ENCODE results near the gene SLC16A13.

SLC16A13 gene

DNA sequence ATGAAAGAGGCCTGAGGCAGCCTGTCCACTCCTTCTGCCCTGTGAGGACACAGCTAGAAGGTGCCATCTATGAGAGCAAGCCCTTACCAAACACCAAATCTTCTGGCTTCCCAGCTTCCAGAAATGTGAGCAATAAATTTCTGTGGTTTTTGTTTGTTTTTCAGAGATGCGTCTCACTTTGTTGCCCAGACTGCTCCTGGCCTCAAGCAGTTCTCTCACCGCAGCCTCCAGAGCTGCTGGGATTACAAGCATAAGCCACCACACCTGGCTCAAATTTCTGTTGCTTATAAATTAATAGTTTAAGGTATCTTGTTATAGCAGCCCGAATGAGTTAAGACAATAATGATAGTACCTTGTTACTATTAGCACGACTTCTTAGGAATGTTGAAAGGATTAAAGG, 20.6 kb downstream of the SLC16A13 start:
- no peak for DNase-seq (ENCODE audit: low read depth)
- H3K4me3 ChIP-seq (replicated peaks; ENCODE audit: low read depth, low read length): no peak overlapping the region
- TF ChIP-seq, protein P1, sequence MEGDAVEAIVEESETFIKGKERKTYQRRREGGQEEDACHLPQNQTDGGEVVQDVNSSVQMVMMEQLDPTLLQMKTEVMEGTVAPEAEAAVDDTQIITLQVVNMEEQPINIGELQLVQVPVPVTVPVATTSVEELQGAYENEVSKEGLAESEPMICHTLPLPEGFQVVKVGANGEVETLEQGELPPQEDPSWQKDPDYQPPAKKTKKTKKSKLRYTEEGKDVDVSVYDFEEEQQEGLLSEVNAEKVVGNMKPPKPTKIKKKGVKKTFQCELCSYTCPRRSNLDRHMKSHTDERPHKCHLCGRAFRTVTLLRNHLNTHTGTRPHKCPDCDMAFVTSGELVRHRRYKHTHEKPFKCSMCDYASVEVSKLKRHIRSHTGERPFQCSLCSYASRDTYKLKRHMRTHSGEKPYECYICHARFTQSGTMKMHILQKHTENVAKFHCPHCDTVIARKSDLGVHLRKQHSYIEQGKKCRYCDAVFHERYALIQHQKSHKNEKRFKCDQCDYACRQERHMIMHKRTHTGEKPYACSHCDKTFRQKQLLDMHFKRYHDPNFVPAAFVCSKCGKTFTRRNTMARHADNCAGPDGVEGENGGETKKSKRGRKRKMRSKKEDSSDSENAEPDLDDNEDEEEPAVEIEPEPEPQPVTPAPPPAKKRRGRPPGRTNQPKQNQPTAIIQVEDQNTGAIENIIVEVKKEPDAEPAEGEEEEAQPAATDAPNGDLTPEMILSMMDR (IDR thresholded peaks at IDR 0.05; ENCODE audit: low read length, missing control alignments): no peak

DNA sequence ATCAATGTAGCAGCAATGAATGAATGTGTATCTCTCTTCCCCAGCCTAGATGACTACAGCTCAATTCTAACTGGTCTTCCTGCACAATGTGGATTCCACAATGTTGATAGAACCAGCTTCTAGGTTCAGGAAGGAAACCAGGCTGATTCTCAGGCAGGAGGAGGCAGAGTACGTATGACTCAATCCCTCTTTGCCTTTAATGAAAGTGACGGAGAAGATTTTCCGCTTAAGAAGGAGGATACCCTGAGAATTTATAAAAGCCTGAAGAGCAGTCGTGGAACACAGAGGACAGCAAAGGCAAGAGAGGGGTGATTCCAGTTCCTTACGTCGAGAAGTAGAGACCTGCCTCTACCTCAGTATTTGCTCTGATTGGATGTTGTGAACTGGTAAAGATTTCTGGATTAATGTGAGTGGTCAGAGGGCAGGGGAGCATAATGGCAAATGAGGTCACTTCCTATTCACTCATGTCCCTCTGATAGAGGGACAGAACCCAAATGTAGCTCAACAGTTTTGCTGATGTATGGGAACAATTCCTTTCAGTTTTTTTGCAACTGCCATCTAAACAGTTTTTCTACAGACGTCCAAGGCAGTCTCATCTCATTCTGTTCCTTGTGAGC, 23.1 kb downstream of the SLC16A13 start:
- H3K4me3 ChIP-seq (replicated peaks; ENCODE audit: low read depth, low read length): no peak overlapping the region
- TF ChIP-seq, protein P1 (IDR thresholded peaks at IDR 0.05; ENCODE audit: low read length, missing control alignments): no peak
- DNase-seq (ENCODE audit: low read depth): peak; percentile 80

DNA sequence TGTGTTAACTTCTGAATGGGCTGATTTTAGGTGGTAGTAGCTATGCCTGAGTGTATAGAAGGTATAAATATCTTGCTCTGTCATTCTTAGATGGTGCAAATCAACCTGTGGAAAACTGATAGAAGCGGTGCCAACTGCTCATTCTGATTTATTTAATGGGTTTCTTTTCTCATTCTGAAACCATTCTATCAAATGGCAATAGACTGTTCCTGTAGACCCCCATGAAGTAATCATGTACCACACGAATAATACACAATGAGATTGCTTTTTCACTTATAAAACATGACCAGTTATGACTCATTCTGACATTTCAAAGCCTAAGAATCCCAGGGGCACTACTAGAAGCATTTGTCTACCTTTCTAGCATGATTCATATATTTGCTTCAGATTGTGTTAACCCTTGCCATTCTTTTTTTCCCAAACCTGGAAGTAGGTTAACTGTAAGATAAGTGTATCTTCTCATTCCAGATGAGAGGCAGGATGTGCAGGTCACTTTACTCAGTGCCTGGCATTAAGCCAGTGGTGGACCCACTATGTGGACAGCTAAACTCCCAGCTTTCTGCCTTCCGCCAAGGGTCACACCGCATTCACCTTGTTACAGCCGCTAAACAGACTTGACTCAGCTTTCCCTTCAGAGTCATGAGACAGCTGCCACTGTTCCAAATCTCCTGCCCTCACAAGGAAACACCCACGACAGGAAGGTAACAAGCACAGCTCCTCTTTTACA, 24.5 kb downstream of the SLC16A13 start:
- peak; percentile 83 for DNase-seq (ENCODE audit: low read depth)
- H3K4me3 ChIP-seq (replicated peaks; ENCODE audit: low read depth, low read length): no peak overlapping the region
- TF ChIP-seq, protein P1 (IDR thresholded peaks at IDR 0.05; ENCODE audit: low read length, missing control alignments): no peak

DNA sequence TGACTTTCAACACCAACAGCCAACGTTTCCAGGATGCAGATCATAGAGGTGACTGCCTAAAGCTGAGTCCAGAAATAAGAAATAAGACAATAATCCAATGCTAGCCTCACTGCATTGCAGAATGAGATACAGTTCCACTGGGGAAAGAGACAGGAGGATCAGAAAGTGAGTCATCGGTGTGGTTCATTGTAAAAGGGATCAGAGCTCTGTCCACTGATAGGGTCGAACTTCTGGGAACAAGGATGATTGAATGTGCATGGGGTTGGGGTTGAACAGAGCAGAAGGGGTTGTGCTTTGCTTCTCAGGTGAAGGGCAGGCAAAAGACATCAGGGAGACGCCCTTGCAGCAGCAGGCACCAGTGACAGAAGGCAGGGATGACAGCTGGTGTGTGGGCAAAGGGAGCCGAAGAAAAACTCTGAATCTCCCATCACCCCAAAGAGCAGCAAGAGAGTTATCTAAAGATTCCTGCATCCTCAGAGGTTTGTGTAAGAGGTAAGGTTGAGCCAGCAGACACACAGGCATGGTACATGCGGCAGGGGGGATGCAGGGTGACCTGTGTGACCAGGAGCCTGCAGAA, 27.8 kb downstream of the SLC16A13 start:
- TF ChIP-seq, protein P1 (IDR thresholded peaks at IDR 0.05; ENCODE audit: low read length, missing control alignments): no peak
- no peak overlapping the region for H3K4me3 ChIP-seq (replicated peaks; ENCODE audit: low read depth, low read length)
- DNase-seq (ENCODE audit: low read depth): no peak

DNA sequence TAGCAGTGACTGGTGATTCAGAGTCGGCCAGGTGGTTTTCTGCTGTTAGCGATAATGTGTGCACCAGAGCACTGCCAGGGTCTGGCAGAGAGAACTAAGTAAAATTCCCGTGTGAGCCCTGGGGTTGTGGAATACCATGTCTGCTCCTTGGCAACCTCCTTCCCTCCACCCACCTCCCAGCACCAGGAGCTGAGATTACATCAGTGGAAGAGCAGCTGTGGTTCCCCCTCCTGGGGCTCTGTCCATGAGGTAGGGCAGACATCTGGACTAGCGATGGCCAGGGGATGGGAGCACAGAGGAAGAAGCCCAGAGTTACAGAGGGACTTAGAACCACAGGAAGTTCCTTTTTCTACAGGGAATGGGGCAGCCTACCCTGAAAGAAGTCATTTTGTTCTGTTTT, 28.4 kb downstream of the SLC16A13 start:
- no peak overlapping the region for H3K4me3 ChIP-seq (replicated peaks; ENCODE audit: low read depth, low read length)
- TF ChIP-seq, protein P1 (IDR thresholded peaks at IDR 0.05; ENCODE audit: low read length, missing control alignments): no peak
- DNase-seq (ENCODE audit: low read depth): no peak

DNA sequence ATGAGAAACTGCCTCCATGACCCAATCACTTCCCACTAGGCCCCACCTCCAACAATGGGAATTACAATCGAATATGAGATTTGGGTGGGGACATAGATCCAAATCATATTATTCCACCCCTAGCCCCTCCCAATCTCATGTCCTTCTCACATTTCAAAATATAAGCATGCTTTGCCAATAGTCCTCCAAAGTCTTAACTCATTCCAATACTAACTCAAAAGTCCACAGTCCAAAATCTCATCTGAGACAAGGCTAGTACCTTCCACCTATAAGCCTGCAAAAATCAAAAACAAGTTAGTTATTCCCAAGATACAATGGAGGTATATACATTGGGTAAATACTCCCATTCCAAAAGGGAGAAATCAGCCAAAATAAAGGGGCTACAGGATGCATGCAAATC, 31.4 kb downstream of the SLC16A13 start:
- DNase-seq (ENCODE audit: low read depth): no peak
- TF ChIP-seq, protein P1 (IDR thresholded peaks at IDR 0.05; ENCODE audit: low read length, missing control alignments): no peak
- H3K4me3 ChIP-seq (replicated peaks; ENCODE audit: low read depth, low read length): no peak overlapping the region

Measured in fibroblast of pulmonary artery (primary cell).